Motor neuron (in vitro differentiated cells): ENCODE data around the gene VPS13D. TPM values are rescaled to one million over a fixed set of nuclear protein-coding genes. Genes with fewer than 3 reads are reported as not detected.

ENCODE experiments used
- ATAC-seq, 8 experiments: fragments of 200-7000 bp; cut with Tn5 transposase; replicated peaks in 6 of 8; 2 replicates each; pipeline ENCODE4 v1.8.0; 2021; ENCODE audit warnings: mild to moderate bottlenecking in 8 of 8, moderate library complexity in 8 of 8
- H3K27ac ChIP-seq, 2 donors: fragments of 250-450 bp; sonication (Bioruptor Pico); 2 replicates each; pipeline ENCODE4 v1.9.0; 2021; ENCODE audit warnings: antibody characterized with exemption in 2 of 2, mild to moderate bottlenecking in 2 of 2, moderate library complexity in 1 of 2
- H3K4me1 ChIP-seq, 2 donors: fragments of 250-450 bp; sonication (Bioruptor Pico); replicated peaks in 1 of 2; 2 replicates each; pipeline ENCODE4 v1.6.1; 2021; ENCODE audit warnings: antibody characterized with exemption in 2 of 2, mild to moderate bottlenecking in 2 of 2, moderate library complexity in 1 of 2
- H3K4me3 ChIP-seq, 5 donors: fragments of 250-450 bp; sonication (Bioruptor Pico); 2 replicates each; pipeline ENCODE4 v1.9.0; 2021; ENCODE audit warnings: antibody characterized with exemption in 5 of 5, mild to moderate bottlenecking in 5 of 5, moderate library complexity in 4 of 5
- WGBS, 10 experiments: fragments of 450-650 bp; shearing (Covaris generic); methylation state at CpG; one replicate each; pipeline ENCODE4 v1.0.0; 2022; 5-methylcytosine and 5-hydroxymethylcytosine counted together
- in situ Hi-C, 9 experiments: fragments of 400-800 bp; cut with MboI; loops; one replicate each; pipeline ENCODE4 v1.15.0; 2021; ENCODE audit warnings: low sequenced_read_pairs in 9 of 9, low pct_unique_long_range_greater_than_20kb in 2 of 9; ENCODE audit not compliant: unreplicated experiment in 9 of 9
- total RNA-seq, 8 experiments: library from RNA; unstranded; fragments of 300-600 nt; gene quantifications; 2 replicates each; pipeline versions ENCODE4 v1.2.3 to v1.2.4, GENCODE V29; 2022

Gene VPS13D
- total RNA-seq = 100 to 1,000 TPM in 2 of 8 experiments, 10 to 100 TPM in 6; 18.7 to 130 (median 34.7) TPM

GRCh38 chr1:12229835-12230548 lies at the start of gene VPS13D:
Gene VPS13D, plus strand, starts transcription at chr1:12230030. Its CDS starts 4,237 bp downstream, at chr1:12234267.
- peak; percentile 63 to 94 (median 92) for ATAC-seq
- Histone ChIP-seq H3K27ac (peak within 1 kb of the TSS in 1 of 2 donors; percentile 45), H3K4me3 (peak within 1 kb of the TSS; percentile 71 to 100 (median 96)), H3K4me1 (peaks cover 6 to 8% of the 10 kb centered on the region in 2 donors)
- WGBS, 10 experiments = 0 to 40% (median 0%) methylated on average over 1 to 17 of the region's 77 CpGs; no CpG with 5 or more reads in 7 of the 10 experiments
- in situ Hi-C loops = no loop called here

- in situ Hi-C loops = no loop called here
Measured at GRCh38 chr1:12180315-12180714, 49.5 kb upstream of the VPS13D start.

DNA sequence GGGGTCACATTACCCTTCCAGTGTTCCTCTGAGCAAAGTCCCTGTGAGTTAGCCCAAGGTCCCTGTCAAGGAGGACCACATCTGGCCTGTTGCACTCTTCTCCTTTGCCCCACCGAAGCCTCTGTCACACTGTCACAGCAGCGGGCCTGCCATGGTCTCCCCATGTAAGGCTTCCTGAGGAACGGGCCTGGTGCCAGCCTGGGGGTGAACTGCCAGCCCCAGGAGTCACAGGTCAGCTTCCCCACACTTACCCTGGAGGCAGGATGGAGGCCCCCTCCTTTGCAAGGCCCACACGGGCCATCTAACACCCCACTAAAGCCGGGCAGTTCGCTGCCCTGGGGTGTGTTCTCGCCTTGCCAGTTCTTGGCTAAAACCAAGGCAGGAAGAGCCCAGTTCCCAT lies 48.9 kb upstream of the VPS13D start:
- H3K4me1 ChIP-seq = peaks cover 25 to 36% of the 10 kb centered on the region in 2 donors
- no peak for ATAC-seq
- 74 to 100% (median 89%) methylated on average over 1 to 3 of the region's 7 CpGs; no CpG with 5 or more reads in 7 of the 10 experiments for WGBS, 10 experiments
- in situ Hi-C loops = no loop called here
- no peak overlapping the region for H3K27ac ChIP-seq
- no peak overlapping the region for H3K4me3 ChIP-seq

More at GRCh38 chr1:12180315-12180714, 49.5 kb upstream of the VPS13D start:
- Histone ChIP-seq H3K27ac (no peak overlapping the region), H3K4me1 (peaks cover 19 to 34% of the 10 kb centered on the region in 2 donors), H3K4me3 (no peak overlapping the region)
- WGBS, 10 experiments = 70 to 100% (median 85%) methylated on average over 4 to 10 of the region's 10 CpGs; no CpG with 5 or more reads in 5 of the 10 experiments
- ATAC-seq = no peak

DNA sequence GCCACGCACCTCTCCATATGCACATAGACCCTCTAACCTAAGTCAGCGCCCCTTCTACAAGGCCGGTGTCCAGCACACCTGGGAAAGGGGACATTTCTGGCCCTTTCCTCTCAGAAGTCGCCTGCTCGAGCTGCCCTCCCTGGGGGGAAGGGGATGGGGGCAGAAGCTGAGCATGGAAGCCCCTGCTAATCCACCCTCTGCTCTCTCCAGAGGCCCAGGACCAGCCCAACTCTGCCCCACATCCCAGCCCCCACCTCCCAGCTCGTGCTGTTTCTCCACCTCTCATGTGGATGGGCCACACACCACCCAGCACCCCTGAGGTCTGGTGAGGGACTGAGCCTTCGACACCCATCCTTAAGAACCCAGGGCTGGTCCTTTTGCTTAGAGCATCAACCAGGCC lies 48.3 kb upstream of the VPS13D start:
- WGBS, 10 experiments = 83 to 95% methylated on average over 1 to 4 of the region's 7 CpGs; no CpG with 5 or more reads in 8 of the 10 experiments
- no peak overlapping the region for H3K4me3 ChIP-seq
- ATAC-seq = no peak
- in situ Hi-C loops = no loop called here
- peaks cover 30 to 42% of the 10 kb centered on the region in 2 donors for H3K4me1 ChIP-seq
- H3K27ac ChIP-seq = no peak overlapping the region

- in situ Hi-C loops = no loop called here
- H3K4me3 ChIP-seq = no peak overlapping the region
- no peak for ATAC-seq
- WGBS, 10 experiments = 40 to 100% (median 88%) methylated on average over 1 to 4 of the region's 4 CpGs; no CpG with 5 or more reads in 2 of the 10 experiments
- H3K4me1 ChIP-seq = peaks cover 30 to 43% of the 10 kb centered on the region in 2 donors
- H3K27ac ChIP-seq = no peak overlapping the region
Measured at GRCh38 chr1:12182410-12182984, 47.3 kb upstream of the VPS13D start.

DNA sequence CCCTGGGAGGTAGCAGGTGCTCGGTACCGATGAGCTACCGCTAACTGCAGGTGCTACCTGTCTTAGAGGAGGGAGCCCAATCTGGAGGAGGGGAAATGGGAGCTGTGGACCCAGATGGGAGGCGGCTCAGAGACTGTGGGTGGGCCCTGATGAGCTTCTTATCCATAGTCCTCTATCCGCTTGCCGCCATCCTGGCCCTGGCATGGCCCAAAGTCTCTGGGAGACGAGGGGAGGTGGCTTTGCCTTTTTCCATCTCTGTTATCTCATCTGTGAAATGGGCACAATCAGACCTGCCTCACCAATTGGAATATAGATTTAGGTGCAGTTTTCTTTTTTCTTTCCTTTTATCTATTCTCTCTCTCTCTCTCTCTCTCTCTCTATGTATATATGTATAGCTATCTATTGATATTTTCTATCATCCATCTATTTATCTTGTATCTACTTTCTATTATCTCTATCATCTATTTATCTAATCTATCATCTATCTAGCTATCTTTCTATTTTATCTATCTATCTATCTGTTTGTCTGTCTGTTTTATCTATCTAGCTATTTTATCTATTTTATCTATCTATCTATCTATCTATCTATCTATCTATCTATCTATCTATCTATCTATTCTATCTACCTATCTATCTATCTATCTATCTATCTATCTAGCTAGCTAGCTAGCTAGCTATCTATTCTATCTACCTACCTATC lies 46.6 kb upstream of the VPS13D start:
- peaks cover 30 to 39% of the 10 kb centered on the region in 2 donors for H3K4me1 ChIP-seq
- H3K27ac ChIP-seq = no peak overlapping the region
- no peak overlapping the region for H3K4me3 ChIP-seq
- WGBS, 10 experiments = 50 to 100% (median 89%) methylated on average over 1 to 7 of the region's 7 CpGs; no CpG with 5 or more reads in 2 of the 10 experiments
- no peak for ATAC-seq
- in situ Hi-C loops = no loop called here

DNA sequence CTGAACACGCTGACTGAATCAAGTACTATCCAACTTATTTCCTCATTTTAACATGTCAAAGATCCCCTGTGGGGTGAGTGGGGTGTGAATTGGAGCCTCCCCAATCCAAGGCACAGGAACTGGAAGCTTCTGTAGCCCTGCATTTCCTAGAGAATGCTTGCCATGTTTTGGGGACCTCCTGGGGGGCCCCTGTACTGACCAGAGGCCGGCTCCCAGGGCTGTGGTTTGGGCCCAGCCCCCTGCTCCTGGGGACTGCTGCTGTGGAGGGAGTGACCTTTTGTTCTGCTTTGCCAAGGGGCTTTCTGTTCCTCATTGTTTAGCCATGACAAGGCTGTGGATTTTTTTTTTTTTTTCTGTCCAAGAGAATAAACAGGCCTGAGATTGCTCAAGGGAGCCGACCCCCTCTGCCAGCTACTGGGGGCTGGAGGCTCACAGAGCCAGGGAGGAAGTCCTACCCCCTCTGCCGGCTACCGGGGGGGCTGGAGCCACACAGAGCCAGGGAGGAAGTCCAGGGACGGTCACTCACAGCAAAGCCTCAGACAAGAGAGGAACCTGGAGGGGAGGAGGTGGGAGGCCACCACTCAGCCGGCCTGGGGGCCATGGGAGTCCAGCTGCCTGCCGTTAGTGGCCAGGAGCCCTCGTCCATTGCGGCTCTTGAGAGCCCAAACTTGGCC lies 45.7 kb upstream of the VPS13D start:
- peaks cover 29 to 33% of the 10 kb centered on the region in 2 donors for H3K4me1 ChIP-seq
- H3K4me3 ChIP-seq = no peak overlapping the region
- ATAC-seq = peak; percentile 29 to 91 (median 86)
- WGBS, 10 experiments = 0 to 60% (median 19%) methylated on average over 1 to 8 of the region's 10 CpGs; no CpG with 5 or more reads in 3 of the 10 experiments
- H3K27ac ChIP-seq = peak overlapping the region; percentile 12 to 74
- in situ Hi-C loops = no loop called here

GRCh38 chr1:12185036-12185917 lies 44.6 kb upstream of the VPS13D start:
- peak in 2 of 8 experiments; percentile 2 to 39 for ATAC-seq
- in situ Hi-C loops = no loop called here
- H3K27ac ChIP-seq = peak overlapping the region; percentile 5 to 74
- no peak overlapping the region for H3K4me3 ChIP-seq
- H3K4me1 ChIP-seq = peaks cover 27 to 29% of the 10 kb centered on the region in 2 donors
- WGBS, 10 experiments = 60 to 90% (median 80%) methylated on average over 1 to 11 of the region's 19 CpGs; no CpG with 5 or more reads in 3 of the 10 experiments

- Histone ChIP-seq H3K4me1 (peaks cover 27 to 29% of the 10 kb centered on the region in 2 donors), H3K4me3 (no peak overlapping the region), H3K27ac (peak overlapping the region in 1 of 2 donors; percentile 74)
- peak in 3 of 8 experiments; percentile 5 to 65 (median 47) for ATAC-seq
- in situ Hi-C loops = no loop called here
- WGBS, 10 experiments = 21 to 100% (median 90%) methylated on average over 1 to 8 of the region's 13 CpGs; no CpG with 5 or more reads in 3 of the 10 experiments
Measured at GRCh38 chr1:12185918-12186678, 43.7 kb upstream of the VPS13D start.

GRCh38 chr1:12186679-12186985 lies 43.2 kb upstream of the VPS13D start:
- no peak overlapping the region for H3K4me3 ChIP-seq
- no peak overlapping the region for H3K27ac ChIP-seq
- peaks cover 27 to 29% of the 10 kb centered on the region in 2 donors for H3K4me1 ChIP-seq
- WGBS, 10 experiments = 83 to 100% (median 95%) methylated on average over 1 to 3 of the region's 4 CpGs; no CpG with 5 or more reads in 6 of the 10 experiments
- in situ Hi-C loops = no loop called here
- ATAC-seq = no peak

- Histone ChIP-seq H3K4me1 (peaks cover 27 to 29% of the 10 kb centered on the region in 2 donors), H3K4me3 (no peak overlapping the region), H3K27ac (no peak overlapping the region)
- WGBS, 10 experiments = 0 to 100% (median 37%) methylated on average over 1 to 3 of the region's 3 CpGs; no CpG with 5 or more reads in 4 of the 10 experiments
- in situ Hi-C loops = no loop called here
- no peak for ATAC-seq
Measured at GRCh38 chr1:12188115-12188514, 41.7 kb upstream of the VPS13D start.
